Fibroblast of the aortic adventitia (primary cell): ENCODE results near the gene WAPL. TPM values are rescaled to one million over a fixed set of nuclear protein-coding genes. Genes with fewer than 3 reads are reported as not detected.
"Not testable (repeated sequence)": the region's sequence is repeated elsewhere in the genome, so short reads cannot be mapped to it uniquely, and the experiment has no call there.

Source experiments
- DNase-seq: peaks from one replicate; pipeline ENCODE4 v3.0.0-alpha.2; 2010; ENCODE audit warnings: low read depth
- H3K4me3 ChIP-seq: 2 replicates; pipeline ENCODE4 v1.5.1; 2011; ENCODE audit warnings: low read depth, mild to moderate bottlenecking, control low read depth, low read length, moderate library complexity
- CTCF ChIP-seq: IDR thresholded peaks from 2 replicates; pipeline ENCODE4 v1.5.1; 2011; ENCODE audit warnings: mild to moderate bottlenecking, low read length, control low read depth, inconsistent platforms; ENCODE audit not compliant: insufficient read depth
- total RNA-seq: library from RNA; depleted of rRNA; stranded (reverse); fragments of >200 nt; gene quantifications from 2 replicates; pipeline ENCODE4 v1.2.3, GENCODE V29; 2012; ENCODE audit warnings: low replicate concordance

The WAPL gene
- total RNA-seq, 1 donor: 40.9 TPM

GRCh38 chr10:86556532-86556931, 34.9 kb upstream of the WAPL start:
- no peak for TF ChIP-seq CTCF
- no peak overlapping the region for H3K4me3 ChIP-seq
- no peak for DNase-seq

GRCh38 chr10:86553639-86554038, 32.0 kb upstream of the WAPL start:
- no peak for DNase-seq
- TF ChIP-seq CTCF: no peak
- H3K4me3 ChIP-seq: no peak overlapping the region

GRCh38 chr10:86553213-86553612, 31.6 kb upstream of the WAPL start:
- no peak overlapping the region for H3K4me3 ChIP-seq
- no peak for DNase-seq
- no peak for TF ChIP-seq CTCF

GRCh38 chr10:86547296-86547695, 25.7 kb upstream of the WAPL start:
- H3K4me3 ChIP-seq: no peak overlapping the region
- DNase-seq: no peak
- TF ChIP-seq CTCF: no peak

- DNase-seq: no peak
- TF ChIP-seq CTCF: no peak
- H3K4me3 ChIP-seq: no peak overlapping the region
Measured at GRCh38 chr10:86545101-86545500, 23.5 kb upstream of the WAPL start.

- no peak for DNase-seq
- TF ChIP-seq CTCF: no peak
- H3K4me3 ChIP-seq: no peak overlapping the region
Measured at GRCh38 chr10:86540016-86540415, 18.4 kb upstream of the WAPL start.

GRCh38 chr10:86538547-86538946, 17.0 kb upstream of the WAPL start:
- no peak for TF ChIP-seq CTCF
- no peak overlapping the region for H3K4me3 ChIP-seq
- peak; percentile 7 for DNase-seq

GRCh38 chr10:86538040-86538439, 16.4 kb upstream of the WAPL start:
- DNase-seq: not testable (repeated sequence)

More at GRCh38 chr10:86538040-86538439, 16.4 kb upstream of the WAPL start:
- not testable (repeated sequence) for H3K4me3 ChIP-seq
